Upper lobe of left lung (tissue), 6 donors: ENCODE measurements around the gene TBC1D8. TPM values are rescaled to one million over a fixed set of nuclear protein-coding genes. Genes with fewer than 3 reads are reported as not detected.

ENCODE experiments used
- ATAC-seq, 2 donors: fragments of 200-7000 bp; cut with Tn5 transposase; one replicate each; pipeline ENCODE4 v1.9.1; 2022; ENCODE audit warnings: mild to moderate bottlenecking in 2 of 2, moderate library complexity in 2 of 2; ENCODE audit not compliant: low FRiP score in 2 of 2
- DNase-seq, 2 donors: peaks; one replicate each; pipeline ENCODE4 v3.0.0-alpha.2; 2019 to 2020
- H3K27ac ChIP-seq, 4 donors: fragments of 200-600 bp; sonication (generic); one replicate each; pipeline ENCODE4 v1.5.1; 2016 to 2019
- H3K27me3 ChIP-seq, 4 donors: fragments of 200-600 bp; sonication (generic); one replicate each; pipeline ENCODE4 v1.5.1; 2017 to 2019
- H3K36me3 ChIP-seq, 4 donors: fragments of 200-600 bp; sonication (generic); one replicate each; pipeline ENCODE4 v1.5.1; 2016 to 2019
- H3K4me1 ChIP-seq, 4 donors: fragments of 200-600 bp; sonication (generic); one replicate each; pipeline ENCODE4 v1.5.1; 2018 to 2019
- H3K4me3 ChIP-seq, 4 donors: fragments of 200-600 bp; sonication (generic); one replicate each; pipeline ENCODE4 v1.5.1; 2017 to 2019; ENCODE audit warnings: mild to moderate bottlenecking in 2 of 4, moderate library complexity in 1 of 4
- H3K9me3 ChIP-seq, 4 donors: fragments of 200-600 bp; sonication (generic); one replicate each; pipeline ENCODE4 v1.5.1; 2018 to 2019
- EP300 ChIP-seq, 4 donors: sonication (generic); formaldehyde crosslinking; IDR thresholded peaks; one replicate each; pipeline ENCODE4 v1.5.1; 2017; ENCODE audit warnings: antibody characterized with exemption in 4 of 4, control low read depth in 2 of 4
- POLR2A ChIP-seq, 4 donors: fragments of 450-650 bp; IDR thresholded peaks; one replicate each; pipeline ENCODE4 v1.5.1; 2016 to 2017; ENCODE audit warnings: antibody characterized with exemption in 4 of 4, mild to moderate bottlenecking in 2 of 4
- POLR2AphosphoS5 ChIP-seq, 2 donors: sonication (generic); formaldehyde crosslinking; IDR thresholded peaks; one replicate each; pipeline ENCODE4 v1.5.1; 2017; ENCODE audit warnings: antibody characterized with exemption in 2 of 2
- WGBS, 2 donors: methylation state at CpG; one replicate each; pipeline ENCODE4 v1.1.5; 2017 to 2018; 5-methylcytosine and 5-hydroxymethylcytosine counted together
- total RNA-seq, 6 donors: library from RNA; depleted of rRNA in 4 of 6; stranded (reverse); fragments of >200 nt in 4 of 6; gene quantifications; one replicate each; pipeline versions ENCODE4 v1.1.0 to v1.2.1, GENCODE V29; 2016 to 2021
- TF ChIP-seq, protein P1 (sequence below), 6 experiments: fragments of 450-650 bp in 4 of 6; fragments of 200-600 bp in 2 of 6; sonication (generic) in 2 of 6; IDR thresholded peaks; one replicate each; pipeline ENCODE4 v1.5.1; 2016 to 2019; ENCODE audit warnings: antibody characterized with exemption in 6 of 6
- donor health status: DM: no; HTN: no; CAD: no; lungs with moderate emphysema.
- donor health status: DM: no; HTN: yes; CAD: no; lungs with severe emphysema.

TBC1D8 gene
- total RNA-seq, 6 donors from 2014 or later: 21.0 to 133 (median 56.8) TPM

DNA sequence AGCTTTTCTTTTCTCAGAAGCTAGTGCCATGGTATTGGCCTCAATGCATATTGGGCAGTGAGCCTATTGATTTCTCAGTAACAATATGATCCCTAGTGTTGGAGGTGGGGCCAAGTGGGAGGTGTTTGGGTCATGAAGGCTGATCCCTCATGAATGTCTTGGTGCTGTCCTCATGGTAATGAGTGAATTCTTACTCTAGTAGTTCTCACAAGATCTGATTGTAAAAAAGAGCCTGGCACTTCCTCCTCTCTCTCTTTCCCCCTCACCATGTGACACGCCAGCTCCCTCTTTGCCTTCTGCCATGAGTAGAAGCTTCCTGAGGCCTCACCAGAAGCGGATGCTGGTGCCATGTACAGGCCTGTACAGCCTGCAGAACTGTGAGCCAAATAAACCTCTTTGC lies 12.8 kb upstream of the TBC1D8 start:
- WGBS, 2 donors: 86 to 88% methylated on average over 2 of the region's 2 CpGs
- H3K9me3 ChIP-seq: peaks cover 0 to 10% (median 0%) of the 10 kb centered on the region in 4 donors

DNA sequence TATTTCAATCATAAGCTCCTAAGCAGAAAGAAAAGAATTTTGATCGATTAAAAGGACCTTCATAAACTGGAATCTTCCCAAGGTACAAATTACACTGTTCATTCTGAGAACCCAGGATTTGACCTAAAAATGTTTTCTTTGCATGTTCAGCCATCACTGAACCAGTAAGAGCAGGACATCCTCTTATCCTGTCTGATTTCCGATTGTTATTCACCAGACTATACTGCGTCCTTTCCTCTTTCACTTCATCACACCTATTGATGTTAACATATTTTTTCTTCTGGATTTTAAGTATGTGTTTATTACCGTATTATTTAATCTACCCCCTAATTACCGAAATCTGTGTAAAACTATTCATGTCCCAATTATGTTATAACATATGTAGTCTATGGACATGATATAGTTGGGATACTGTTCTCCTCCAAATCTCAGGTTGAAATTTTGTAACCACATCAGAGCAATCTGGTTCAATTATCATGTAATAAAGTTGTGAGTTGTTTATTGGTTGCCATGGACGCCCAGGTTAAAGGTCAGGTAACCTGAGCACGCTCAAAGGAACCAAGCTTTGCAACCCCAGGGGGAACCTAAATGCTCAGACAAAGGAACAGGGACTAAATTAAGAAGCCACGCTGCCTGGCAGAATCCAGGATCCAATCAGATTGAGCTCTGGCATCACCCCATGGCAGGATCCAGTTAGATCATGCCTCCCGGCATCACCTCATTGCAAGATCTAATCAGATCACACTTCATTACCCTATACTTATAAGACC lies 11.6 kb upstream of the TBC1D8 start:
- Histone ChIP-seq H3K4me3 (no peak overlapping the region), H3K27me3 (no peaks in the 10 kb centered on the region), H3K27ac (no peak overlapping the region), H3K36me3 (no peaks in the 10 kb centered on the region), H3K9me3 (peaks cover 0 to 3% (median 0%) of the 10 kb centered on the region in 4 donors), H3K4me1 (no peaks in the 10 kb centered on the region)
- no peak for ATAC-seq
- DNase-seq: no peak
- WGBS, 2 donors: 75 to 83% methylated on average over 9 of the region's 9 CpGs
- TF ChIP-seq EP300 (IDR thresholded peaks at IDR 0.05): no peak

More for the DNA sequence above, 12.8 kb upstream of the TBC1D8 start:
- Histone ChIP-seq H3K4me1 (no peaks in the 10 kb centered on the region), H3K4me3 (no peak overlapping the region), H3K27ac (no peak overlapping the region), H3K36me3 (no peaks in the 10 kb centered on the region), H3K27me3 (no peaks in the 10 kb centered on the region)
- no peak for TF ChIP-seq POLR2A (IDR thresholded peaks at IDR 0.05)
- TF ChIP-seq, protein P1, sequence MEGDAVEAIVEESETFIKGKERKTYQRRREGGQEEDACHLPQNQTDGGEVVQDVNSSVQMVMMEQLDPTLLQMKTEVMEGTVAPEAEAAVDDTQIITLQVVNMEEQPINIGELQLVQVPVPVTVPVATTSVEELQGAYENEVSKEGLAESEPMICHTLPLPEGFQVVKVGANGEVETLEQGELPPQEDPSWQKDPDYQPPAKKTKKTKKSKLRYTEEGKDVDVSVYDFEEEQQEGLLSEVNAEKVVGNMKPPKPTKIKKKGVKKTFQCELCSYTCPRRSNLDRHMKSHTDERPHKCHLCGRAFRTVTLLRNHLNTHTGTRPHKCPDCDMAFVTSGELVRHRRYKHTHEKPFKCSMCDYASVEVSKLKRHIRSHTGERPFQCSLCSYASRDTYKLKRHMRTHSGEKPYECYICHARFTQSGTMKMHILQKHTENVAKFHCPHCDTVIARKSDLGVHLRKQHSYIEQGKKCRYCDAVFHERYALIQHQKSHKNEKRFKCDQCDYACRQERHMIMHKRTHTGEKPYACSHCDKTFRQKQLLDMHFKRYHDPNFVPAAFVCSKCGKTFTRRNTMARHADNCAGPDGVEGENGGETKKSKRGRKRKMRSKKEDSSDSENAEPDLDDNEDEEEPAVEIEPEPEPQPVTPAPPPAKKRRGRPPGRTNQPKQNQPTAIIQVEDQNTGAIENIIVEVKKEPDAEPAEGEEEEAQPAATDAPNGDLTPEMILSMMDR (IDR thresholded peaks at IDR 0.05): no peak
- TF ChIP-seq POLR2AphosphoS5 (IDR thresholded peaks at IDR 0.05): no peak
- TF ChIP-seq EP300 (IDR thresholded peaks at IDR 0.05): no peak
- DNase-seq (no peak), ATAC-seq (no peak)

DNA sequence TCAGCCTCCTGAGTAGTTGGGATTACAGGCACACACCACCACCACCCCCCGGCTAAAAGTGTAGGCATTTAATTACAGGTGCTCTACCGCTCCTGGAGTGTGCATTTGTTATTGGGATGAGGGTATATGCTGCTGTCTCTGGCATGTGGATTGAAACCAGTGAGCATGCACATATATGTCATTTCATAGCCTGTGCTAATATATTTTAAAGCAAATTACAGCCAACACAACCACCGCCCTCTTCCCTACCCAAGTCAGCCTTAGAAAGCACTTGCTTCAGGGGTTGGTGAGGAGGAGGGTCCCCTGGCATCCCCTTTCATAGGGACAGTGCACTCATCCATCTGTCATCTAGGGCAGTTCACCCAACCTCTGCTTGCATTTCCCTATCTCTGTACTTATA lies 10.5 kb upstream of the TBC1D8 start:
- DNase-seq (no peak), ATAC-seq (no peak)
- 95 to 96% methylated on average over 3 of the region's 3 CpGs for WGBS, 2 donors
- no peak for TF ChIP-seq EP300 (IDR thresholded peaks at IDR 0.05)
- TF ChIP-seq, protein P1 (IDR thresholded peaks at IDR 0.05): no peak
- no peak for TF ChIP-seq POLR2A (IDR thresholded peaks at IDR 0.05)
- TF ChIP-seq POLR2AphosphoS5 (IDR thresholded peaks at IDR 0.05): no peak
- no peaks in the 10 kb centered on the region for H3K9me3 ChIP-seq
- no peak overlapping the region for H3K4me3 ChIP-seq
- H3K4me1 ChIP-seq: no peaks in the 10 kb centered on the region
- no peak overlapping the region for H3K27ac ChIP-seq
- H3K27me3 ChIP-seq: no peaks in the 10 kb centered on the region
- no peaks in the 10 kb centered on the region for H3K36me3 ChIP-seq

DNA sequence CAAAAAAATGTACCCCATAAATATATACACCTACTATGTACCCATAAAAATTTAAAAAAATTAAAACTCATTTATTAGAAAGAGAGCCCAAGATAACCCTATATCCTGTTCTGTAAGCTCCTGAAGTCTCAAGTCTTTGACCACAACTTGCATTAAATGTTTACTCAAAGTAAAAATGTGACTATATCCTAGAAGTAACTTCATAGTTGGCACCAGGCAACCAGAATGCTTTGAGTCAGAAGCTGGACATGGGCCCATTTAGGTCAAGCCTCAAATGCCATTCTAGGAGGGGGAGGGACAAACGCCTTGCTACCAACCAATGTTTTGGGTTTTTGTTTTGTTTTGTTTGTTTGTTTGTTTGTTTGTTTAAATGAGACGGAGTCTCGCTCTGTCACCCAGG lies 9.3 kb upstream of the TBC1D8 start:
- no peak for TF ChIP-seq POLR2AphosphoS5 (IDR thresholded peaks at IDR 0.05)
- TF ChIP-seq, protein P1 (IDR thresholded peaks at IDR 0.05): no peak
- no peak for TF ChIP-seq POLR2A (IDR thresholded peaks at IDR 0.05)
- no peak for TF ChIP-seq EP300 (IDR thresholded peaks at IDR 0.05)
- Histone ChIP-seq H3K4me1 (no peaks in the 10 kb centered on the region), H3K4me3 (no peak overlapping the region), H3K27me3 (no peaks in the 10 kb centered on the region), H3K9me3 (no peaks in the 10 kb centered on the region), H3K36me3 (no peaks in the 10 kb centered on the region), H3K27ac (no peak overlapping the region)
- DNase-seq (peak in 1 of 2 donors; percentile 31), ATAC-seq (peak in 1 of 2 donors; percentile 34)
- WGBS, 2 donors: 86 to 91% methylated on average over 3 of the region's 3 CpGs

DNA sequence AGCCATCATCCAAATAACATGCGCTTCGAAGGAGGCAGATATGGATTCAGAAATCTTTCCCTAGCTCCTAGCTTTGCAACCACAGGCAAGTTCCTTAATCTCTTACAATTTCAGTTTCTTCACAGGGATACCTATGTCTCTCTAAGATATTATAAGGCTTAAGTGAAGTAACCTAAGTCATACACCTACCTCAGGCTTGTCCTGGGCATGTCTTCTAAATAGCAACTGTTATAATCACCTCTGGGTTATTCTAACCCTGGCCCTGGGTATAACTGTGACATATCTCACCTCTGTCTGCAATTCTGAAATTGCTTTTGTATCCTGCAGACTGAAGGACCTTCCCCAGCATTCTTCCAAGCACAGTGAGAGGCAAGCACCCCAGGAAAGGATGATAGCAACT lies 8.3 kb upstream of the TBC1D8 start:
- TF ChIP-seq EP300 (IDR thresholded peaks at IDR 0.05) (no peak), POLR2AphosphoS5 (IDR thresholded peaks at IDR 0.05) (no peak), POLR2A (IDR thresholded peaks at IDR 0.05) (no peak)
- TF ChIP-seq, protein P1 (IDR thresholded peaks at IDR 0.05): no peak
- ATAC-seq (no peak), DNase-seq (no peak)
- H3K27me3 ChIP-seq: no peaks in the 10 kb centered on the region
- no peaks in the 10 kb centered on the region for H3K4me1 ChIP-seq
- H3K9me3 ChIP-seq: no peaks in the 10 kb centered on the region
- no peaks in the 10 kb centered on the region for H3K36me3 ChIP-seq
- 94 to 97% methylated on average over 2 of the region's 2 CpGs for WGBS, 2 donors
- no peak overlapping the region for H3K4me3 ChIP-seq
- H3K27ac ChIP-seq: no peak overlapping the region
